ENCODE data around the gene EHBP1L1.

Gene EHBP1L1

GRCh38 chr11:65625628-65626342 is 49.9 kb downstream of the EHBP1L1 start:
- in situ Hi-C loops (cut with MboI; ENCODE audit: low pct_unique_long_range_greater_than_20kb, low sequenced_read_pairs, unreplicated experiment) = no loop called here
- peak; percentile 72 for TF ChIP-seq CTCF (IDR thresholded peaks at IDR 0.05; ENCODE audit: extremely low read depth, insufficient read depth, missing control alignments)
- DNase-seq (ENCODE audit: low spot score) = peak; percentile 73

DNA sequence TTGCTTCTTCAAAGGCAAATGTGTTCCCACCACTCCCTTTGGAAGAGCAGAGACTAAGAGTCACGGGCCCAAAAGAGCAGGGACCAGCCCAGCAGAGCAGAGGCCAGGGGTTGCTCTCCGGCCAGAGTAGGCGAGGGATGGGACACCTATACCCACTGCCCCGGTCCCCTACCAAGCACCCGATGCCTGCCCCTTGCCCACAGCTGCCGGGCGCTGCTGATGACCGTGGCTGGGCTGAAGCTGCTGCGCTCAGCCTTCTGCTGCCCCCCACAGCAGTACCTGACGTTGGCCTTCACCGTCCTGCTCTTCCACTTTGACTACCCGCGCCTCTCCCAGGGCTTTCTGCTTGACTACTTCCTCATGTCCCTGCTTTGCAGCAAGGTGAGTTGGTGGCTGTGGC is 51.3 kb downstream of the EHBP1L1 start:
- in situ Hi-C loops (cut with MboI; ENCODE audit: low pct_unique_long_range_greater_than_20kb, low sequenced_read_pairs, unreplicated experiment) = no loop called here
- no peak for TF ChIP-seq CTCF (IDR thresholded peaks at IDR 0.05; ENCODE audit: extremely low read depth, insufficient read depth, missing control alignments)
- DNase-seq (ENCODE audit: low spot score) = no peak

GRCh38 chr11:65629579-65629978 is 53.7 kb downstream of the EHBP1L1 start:
- in situ Hi-C loops (cut with MboI; ENCODE audit: low pct_unique_long_range_greater_than_20kb, low sequenced_read_pairs, unreplicated experiment) = no loop called here
- TF ChIP-seq CTCF (IDR thresholded peaks at IDR 0.05; ENCODE audit: extremely low read depth, insufficient read depth, missing control alignments) = no peak
- no peak for DNase-seq (ENCODE audit: low spot score)

- in situ Hi-C loops (cut with MboI; ENCODE audit: low pct_unique_long_range_greater_than_20kb, low sequenced_read_pairs, unreplicated experiment) = no loop called here
- TF ChIP-seq CTCF (IDR thresholded peaks at IDR 0.05; ENCODE audit: extremely low read depth, insufficient read depth, missing control alignments) = no peak
- DNase-seq (ENCODE audit: low spot score) = no peak
These were observed 54.4 kb downstream of the EHBP1L1 start for GRCh38 chr11:65630215-65630614.

DNA sequence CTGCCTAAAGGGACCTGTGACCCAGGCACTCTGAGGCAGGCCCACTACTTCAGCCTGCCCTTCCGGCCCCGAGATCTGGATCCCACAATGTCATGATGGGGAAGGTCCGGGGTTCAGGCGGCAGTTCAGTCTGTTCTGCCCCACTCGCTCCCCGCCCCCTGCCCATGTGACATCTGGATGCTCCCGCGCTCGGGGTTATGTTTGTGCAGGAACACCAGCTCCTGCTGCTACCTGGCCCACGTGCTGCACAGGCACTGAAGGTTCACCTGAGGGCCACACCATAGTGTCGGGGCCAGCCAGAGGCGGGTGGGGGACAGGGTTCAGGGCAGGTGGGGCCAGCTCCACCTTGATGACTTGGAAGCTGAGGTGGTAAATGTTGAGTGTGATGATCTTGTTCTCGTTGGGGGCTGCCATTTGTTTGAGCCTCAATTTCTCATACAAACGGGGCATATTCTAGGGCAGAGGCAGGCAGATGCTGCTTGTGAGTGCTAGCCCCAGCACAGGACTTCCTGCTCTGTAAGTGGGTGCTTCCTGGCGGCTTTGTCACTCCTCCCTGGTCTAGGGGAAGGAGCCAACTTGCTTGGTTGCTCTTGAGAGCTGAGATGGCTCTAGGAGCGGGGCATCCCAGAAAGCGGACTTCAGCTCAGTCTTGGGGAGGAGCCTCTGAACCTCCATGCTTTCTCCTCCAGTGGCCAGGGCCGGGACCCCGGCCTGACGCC is 57.7 kb downstream of the EHBP1L1 start:
- DNase-seq (ENCODE audit: low spot score) = no peak
- in situ Hi-C loops (cut with MboI; ENCODE audit: low pct_unique_long_range_greater_than_20kb, low sequenced_read_pairs, unreplicated experiment) = no loop called here
- no peak for TF ChIP-seq CTCF (IDR thresholded peaks at IDR 0.05; ENCODE audit: extremely low read depth, insufficient read depth, missing control alignments)

DNA sequence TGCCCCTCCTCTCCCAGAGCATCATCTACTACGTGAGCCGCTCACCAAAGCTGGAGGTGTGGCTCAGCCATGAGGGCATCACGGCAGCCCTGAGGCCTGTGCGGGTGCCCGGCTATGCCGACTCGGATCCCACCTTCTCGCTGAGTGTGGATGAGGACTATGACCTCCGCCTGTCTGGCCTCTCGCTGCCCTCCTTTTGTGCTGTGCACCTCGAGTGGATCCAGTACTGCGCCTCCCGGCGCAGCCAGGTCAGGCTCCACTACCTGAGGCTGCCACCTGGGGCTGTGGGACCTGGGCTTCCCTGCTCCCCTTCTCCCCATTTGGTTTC is 58.2 kb downstream of the EHBP1L1 start:
- in situ Hi-C loops (cut with MboI; ENCODE audit: low pct_unique_long_range_greater_than_20kb, low sequenced_read_pairs, unreplicated experiment) = no loop called here
- TF ChIP-seq CTCF (IDR thresholded peaks at IDR 0.05; ENCODE audit: extremely low read depth, insufficient read depth, missing control alignments) = no peak
- no peak for DNase-seq (ENCODE audit: low spot score)

Measured in GM13977 (cell line).